NAMALWA (cell line): ENCODE results near the gene MRPL20.
"Not testable (repeated sequence)": the region's sequence is repeated elsewhere in the genome, so short reads cannot be mapped to it uniquely, and the experiment has no call there.

Experiments used
- DNase-seq: peaks from one replicate; pipeline ENCODE4 v3.0.0-alpha.2; 2015; ENCODE audit warnings: low spot score

The MRPL20 gene

GRCh38 chr1:1385931-1386330 lies 21.2 kb downstream of the MRPL20 start:
- no peak for DNase-seq

GRCh38 chr1:1385339-1385738 lies 21.8 kb downstream of the MRPL20 start:
- DNase-seq: not testable (repeated sequence)

DNA sequence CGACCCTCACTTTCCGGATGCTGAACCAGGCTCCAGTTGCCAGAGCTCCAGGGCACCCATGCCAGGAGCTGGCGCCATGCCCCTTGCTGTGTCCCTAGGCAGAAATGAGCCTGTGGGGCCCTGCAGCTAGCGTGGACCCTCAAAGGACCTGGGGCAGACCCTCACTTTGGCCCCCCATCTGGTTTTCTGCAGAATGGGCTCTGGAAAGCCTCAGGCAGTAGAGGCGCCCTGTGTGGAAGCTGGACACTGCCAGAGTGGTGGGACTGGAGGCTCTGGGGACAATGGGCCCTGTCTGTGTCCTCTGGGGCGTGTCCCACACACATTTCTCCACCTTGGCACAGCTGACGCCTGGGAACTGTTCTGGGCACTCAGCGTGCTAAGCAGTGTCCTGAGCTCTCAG lies 25.8 kb downstream of the MRPL20 start:
- no peak for DNase-seq

DNA sequence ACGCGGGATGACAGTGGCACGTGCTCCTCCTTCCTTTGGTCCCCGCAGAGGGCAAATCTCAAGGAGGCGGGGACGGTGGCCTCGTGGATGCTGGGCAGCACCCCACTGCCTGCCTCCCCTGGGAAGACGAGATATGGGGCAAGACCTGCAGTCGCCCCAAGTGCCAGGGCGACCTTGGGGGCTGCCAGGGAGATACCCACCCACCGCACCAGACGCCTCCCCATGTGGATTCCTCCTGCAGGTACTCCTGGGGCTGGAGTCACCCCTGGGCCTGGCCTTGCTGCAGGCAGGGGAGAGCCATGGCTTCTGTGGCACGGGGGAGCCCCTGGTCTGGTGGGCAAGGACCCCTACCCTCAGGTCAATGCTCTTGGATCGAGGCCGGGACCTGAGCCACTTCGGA lies 26.2 kb downstream of the MRPL20 start:
- DNase-seq: no peak

GRCh38 chr1:1377540-1378205 lies 29.4 kb downstream of the MRPL20 start:
- no peak for DNase-seq

GRCh38 chr1:1376551-1377226 lies 30.4 kb downstream of the MRPL20 start:
- no peak for DNase-seq

DNA sequence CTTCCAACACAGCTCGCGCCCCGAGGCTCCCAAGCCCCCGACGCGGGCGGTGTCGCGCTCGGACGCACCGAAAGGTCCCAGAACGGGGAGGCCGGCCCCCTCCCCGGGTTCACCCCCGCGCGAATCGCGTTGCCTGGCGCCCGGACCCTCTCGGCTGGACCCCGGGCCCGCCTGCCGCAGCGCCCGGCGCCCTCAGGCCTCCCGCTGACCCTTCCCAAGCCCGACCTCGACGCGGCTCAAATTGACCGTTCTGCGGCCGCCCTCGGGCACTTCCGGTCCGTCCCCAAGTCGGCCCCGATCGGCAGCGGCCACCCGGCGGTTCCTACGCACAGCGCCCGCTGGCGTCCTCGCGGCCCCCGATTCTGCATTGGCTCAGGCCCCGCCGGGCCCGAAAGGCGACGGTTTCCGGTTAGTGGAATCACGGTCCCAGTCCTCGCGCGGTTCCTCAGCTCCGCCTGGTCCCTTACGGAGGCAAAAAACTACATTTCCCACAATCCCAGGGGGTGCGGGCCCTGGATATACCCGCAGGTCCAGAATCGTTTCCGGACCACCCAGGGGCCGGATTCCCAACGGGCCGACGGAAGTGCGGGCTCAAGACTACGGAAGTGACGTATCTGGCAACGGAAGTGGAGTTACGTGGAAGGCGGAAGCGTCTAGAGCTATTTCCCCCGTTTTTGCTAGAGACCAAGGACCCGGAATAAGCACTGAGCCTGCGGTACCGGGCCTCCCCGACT lies 32.0 kb downstream of the MRPL20 start, which contains the start of gene AURKAIP1:
TSS of gene AURKAIP1 (minus strand) at position 279 of the 734 bp plus-strand sequence. CDS start 451 bp downstream, outside the sequence.
- DNase-seq: peak; percentile 100

DNA sequence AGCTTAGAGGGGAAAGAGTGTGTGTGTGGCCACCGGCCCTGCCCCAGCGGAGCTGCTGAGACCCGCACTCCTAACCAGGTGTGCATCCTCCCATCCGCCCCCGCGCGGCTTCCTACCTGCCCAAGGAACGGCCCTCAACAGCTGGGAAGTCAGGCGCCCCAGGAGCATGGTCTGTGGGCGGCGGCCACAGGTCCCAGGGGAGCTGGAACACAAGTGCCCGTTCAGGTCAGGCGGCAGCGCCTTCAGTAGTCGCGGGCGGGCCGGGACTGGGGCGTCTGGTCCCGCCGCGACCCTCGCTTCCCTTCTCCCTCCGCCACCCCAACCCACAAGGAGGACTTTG lies 32.5 kb downstream of the MRPL20 start:
- DNase-seq: peak; percentile 47

DNA sequence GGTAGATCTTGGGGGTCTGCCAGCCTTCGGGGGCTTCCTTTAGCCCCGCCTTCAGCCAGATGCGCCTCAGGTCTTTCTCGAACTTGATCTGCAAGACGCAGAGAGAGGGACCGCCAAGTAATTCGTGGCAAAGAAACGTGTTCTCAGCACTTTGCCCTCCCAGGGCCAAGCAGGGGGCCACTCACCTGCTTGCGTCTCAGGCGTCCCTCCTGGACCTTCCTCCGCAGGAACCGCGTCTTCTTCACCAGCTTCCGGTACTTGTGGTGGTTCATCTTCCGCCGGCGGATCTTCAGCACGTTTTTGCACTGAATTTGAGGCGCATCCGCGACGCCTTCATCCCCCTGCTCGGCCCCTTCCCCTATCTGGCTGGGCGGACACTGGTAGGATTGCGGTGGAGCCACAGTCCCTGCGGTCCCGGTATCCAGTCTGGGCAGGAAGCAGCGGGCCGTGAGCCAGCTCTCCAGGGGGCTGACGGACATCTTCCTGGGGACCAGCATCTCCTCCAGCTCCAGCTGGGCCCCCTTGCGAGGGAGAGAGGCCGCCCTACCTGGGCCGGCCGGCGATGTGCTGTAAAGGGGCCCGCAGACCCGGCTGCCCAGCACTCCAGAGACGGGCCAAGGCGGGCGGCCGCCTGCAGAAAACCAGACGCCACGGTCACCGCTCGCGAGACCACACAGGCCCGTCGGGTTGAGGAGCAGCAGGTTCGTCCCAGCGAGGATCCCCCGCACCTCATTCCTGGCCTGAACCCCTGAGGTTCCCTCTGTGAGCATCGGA lies 33.1 kb downstream of the MRPL20 start:
- DNase-seq: no peak

DNA sequence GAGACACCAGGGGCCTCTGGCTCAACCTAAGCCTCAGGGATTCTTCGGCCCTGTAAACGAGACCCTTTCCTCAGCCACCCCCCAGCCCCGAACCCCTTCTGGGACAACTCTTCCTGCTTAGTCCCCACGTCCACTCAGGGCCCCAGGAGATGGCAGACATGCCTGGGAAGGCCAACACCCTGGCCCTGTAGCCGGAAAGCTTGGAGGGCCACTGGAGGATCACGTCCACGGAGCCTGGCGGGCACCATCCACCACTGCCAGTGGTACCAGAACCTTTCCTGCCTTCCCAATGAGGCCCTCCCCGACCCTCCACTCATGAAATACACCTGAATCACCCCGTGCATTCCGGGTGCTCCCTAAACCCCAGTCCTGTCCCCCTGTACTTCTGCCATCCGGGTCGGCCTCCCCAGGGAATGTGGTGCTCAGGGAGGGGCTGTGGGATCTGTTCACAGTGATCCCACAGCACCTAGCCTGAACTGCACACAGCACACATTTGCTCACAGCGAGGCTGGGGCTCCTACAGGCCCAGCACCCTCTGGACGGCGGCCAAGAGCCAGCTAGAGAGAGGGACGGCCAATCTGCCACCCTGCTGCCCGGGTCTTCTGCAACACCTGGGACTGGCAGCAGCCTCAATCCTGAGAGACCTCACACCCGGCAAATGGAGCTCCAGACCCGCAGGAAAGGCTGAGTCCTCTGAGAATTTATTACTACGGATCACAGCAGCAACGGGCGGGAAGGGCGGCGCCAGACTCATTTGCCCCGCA lies 33.9 kb downstream of the MRPL20 start:
- no peak for DNase-seq

DNA sequence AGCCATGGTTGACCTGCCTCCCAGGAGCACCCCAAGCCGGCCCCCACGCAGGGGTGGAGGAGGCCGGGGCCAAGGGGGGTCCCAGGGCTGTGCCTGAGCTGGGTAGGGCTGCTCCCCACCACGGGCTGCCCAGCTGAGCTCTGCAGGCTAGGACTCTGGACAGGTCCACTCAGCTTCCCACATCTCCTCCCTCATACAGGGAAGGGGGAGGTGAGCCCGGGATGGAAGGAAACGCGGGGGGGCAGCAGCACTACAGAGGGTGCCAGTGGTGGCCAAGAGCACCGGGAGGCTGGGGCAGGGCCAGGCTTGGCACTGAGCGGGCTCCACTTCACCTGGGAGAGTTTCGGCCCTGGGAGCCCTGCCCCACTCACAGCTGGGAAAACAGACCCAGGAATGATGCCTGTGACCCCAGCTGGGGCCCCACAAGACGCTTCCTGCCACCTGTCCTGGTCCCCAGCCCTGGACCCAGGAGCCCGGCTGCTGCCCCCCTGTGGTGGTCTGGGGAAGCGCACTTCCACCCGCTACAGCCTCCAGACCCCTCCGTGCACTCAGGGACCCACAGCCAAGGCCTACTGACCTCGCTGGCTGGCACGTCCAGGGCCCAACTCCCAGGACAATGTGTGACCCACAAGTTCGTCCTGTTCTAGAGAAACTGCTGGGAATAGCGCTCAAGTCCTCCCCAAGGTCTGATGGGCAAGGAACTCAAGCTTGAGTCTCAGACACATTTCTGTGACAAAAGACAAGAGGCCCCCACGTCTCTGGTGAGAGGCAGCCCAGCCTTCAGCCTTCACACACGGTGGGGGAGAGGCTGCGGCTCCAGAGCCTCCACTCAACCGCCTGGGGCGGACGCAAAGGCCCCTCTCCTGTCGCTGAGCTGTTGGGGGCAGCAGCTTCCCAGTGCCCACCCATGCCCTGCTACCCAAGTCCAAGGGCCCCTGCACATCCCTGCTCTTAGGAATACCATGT lies 35.1 kb downstream of the MRPL20 start:
- DNase-seq: peak; percentile 86

DNA sequence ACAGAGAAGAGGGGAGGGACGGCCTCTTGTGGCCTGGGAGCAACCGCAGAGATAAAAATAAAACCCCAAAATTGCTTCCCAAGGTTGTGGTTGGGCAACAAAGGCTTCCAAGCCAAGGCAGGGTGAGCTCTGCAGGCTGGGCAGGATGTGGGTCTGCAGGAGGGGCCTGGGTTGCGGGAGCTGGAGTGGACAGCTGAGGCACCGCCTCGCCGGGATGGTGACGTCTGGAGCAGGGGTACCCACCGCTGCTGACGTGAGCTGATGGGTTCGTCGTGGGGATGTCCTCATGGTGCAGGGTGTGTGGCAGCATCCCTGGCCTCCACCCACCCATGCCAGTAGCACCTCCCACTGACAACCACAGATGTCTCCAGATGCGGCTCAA lies 35.7 kb downstream of the MRPL20 start:
- DNase-seq: no peak

DNA sequence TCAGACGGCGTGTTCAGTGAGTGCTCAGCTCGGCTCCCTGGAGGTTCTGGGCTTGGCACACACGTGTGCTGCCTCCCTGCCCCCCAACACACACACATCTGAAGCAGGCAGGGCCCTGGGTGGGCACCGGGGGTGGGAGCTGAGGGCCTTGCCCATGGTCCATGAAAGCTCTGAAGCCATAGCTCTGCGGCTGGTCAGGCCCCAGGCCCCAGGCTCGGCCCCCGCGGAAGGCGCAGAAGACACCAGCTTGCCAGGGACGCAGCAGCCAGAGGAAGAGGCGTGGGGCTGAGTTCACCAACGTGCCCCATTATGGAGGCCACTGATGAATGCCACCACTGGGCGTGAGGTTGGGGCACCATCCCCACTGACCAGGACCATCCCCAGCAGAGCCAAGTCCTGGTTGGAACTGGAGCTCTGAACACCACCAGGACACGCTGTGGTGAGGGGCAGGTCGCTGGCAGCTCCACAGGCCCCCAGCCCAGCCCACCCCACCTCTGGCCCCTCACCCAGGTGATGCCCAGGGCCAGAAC lies 36.3 kb downstream of the MRPL20 start:
- DNase-seq: no peak

GRCh38 chr1:1370094-1370493 lies 37.0 kb downstream of the MRPL20 start:
- not testable (repeated sequence) for DNase-seq

- DNase-seq: no peak
Measured at GRCh38 chr1:1367315-1367714, 39.8 kb downstream of the MRPL20 start.

DNA sequence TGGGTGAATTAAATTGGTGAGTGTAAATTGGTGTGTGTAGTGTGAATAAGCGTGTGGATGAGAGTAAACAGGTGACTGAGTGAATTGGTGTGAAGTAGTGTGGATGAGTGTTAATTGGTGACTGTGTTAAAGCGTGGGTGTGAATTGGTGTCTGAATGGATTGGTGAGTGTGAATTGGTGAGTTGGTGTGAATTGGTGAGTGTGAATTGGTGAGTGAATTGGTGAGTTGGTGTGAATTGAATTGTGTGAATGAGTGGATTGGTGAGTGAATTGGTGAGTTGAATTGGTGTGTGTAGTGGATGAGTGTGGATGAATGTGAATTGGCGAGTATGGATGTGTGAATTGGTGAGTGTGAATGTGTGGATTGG lies 40.4 kb downstream of the MRPL20 start:
- no peak for DNase-seq

DNA sequence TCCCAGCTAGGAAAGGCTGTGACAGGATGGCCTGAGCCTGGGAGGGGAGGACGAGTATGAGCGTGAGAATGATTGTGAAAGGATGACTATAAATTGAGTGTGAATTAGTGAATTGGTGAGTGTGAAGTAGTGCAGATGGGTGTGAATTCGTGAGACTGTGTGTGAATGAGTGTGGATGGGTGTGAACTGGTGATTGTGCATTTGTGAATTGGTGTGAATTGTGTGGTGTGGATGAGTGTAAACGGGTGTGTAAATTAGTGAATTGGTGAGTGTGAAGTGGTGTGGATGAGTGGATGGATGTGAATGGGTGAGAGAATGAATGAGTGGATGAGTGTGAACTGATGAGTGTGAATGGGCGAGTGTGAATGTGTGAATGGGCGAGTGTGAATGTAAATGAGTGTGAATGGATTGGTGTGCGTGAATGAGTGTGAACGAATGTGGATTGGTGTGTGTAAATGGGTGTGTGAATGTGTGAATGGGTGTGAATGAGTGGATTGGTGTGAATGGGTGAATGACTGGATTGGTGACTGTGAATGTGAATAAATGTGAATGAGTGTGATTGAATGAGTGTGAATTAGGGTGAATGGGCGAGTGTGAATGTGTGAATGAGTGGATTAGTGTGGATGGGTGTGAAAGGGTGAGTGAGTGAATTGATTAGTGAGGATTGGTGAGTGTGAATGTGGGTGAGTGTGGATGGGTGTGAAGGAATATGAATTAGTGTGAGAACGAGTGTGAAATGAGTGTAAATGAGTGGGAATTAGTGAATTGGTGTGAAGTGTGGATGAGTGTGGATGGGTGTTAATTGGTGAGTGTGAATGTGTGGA lies 41.0 kb downstream of the MRPL20 start:
- no peak for DNase-seq

- no peak for DNase-seq
Measured at GRCh38 chr1:1364266-1364665, 42.8 kb downstream of the MRPL20 start.

GRCh38 chr1:1361982-1362423 lies 45.1 kb downstream of the MRPL20 start:
- DNase-seq: no peak
